ENCODE data around the gene GLG1.

DNA sequence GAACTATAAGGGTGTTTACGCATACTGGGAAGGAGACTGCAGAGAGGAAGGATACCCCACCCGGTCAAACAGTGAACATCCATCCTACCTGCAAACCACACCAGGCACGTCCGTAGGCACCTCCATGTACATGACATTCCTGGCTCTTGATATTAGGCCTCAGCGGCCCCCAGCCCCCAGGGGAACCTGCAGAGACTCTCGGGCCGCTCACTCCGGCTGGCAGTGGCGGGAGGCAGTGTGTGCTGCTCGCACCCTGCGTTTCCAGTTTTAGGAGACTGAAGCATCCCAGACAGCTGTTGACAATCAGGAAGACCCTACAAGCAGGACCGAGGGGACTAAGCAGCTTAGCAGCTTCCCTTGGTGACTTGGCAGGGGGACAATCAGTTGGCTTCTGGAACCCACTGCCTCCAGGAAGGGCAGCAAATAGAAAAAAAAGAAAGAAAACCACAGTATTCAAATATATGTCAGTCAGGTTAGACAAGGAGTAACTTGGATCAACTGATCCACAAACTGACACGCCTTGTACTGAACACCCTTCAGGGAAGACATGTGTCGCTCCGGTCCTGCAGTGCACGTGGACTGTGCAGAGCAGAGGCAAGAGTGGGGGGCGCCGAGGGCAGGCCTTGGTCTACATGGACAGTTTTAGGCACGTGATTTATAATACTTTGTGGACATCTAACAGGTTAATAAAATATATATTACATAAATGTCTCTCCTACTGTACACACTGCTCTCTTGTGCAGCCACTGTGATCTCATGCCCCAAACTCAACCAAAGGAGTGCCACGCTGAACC is 155.8 kb downstream of the GLG1 start:
- TF ChIP-seq EZH2phosphoT487 (IDR thresholded peaks at IDR 0.05; ENCODE audit: low read depth, severe bottlenecking, unreplicated experiment), result no peak
- TF ChIP-seq, protein P1, sequence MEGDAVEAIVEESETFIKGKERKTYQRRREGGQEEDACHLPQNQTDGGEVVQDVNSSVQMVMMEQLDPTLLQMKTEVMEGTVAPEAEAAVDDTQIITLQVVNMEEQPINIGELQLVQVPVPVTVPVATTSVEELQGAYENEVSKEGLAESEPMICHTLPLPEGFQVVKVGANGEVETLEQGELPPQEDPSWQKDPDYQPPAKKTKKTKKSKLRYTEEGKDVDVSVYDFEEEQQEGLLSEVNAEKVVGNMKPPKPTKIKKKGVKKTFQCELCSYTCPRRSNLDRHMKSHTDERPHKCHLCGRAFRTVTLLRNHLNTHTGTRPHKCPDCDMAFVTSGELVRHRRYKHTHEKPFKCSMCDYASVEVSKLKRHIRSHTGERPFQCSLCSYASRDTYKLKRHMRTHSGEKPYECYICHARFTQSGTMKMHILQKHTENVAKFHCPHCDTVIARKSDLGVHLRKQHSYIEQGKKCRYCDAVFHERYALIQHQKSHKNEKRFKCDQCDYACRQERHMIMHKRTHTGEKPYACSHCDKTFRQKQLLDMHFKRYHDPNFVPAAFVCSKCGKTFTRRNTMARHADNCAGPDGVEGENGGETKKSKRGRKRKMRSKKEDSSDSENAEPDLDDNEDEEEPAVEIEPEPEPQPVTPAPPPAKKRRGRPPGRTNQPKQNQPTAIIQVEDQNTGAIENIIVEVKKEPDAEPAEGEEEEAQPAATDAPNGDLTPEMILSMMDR (IDR thresholded peaks at IDR 0.05; ENCODE audit: poor library complexity), result no peak
- no peak for TF ChIP-seq EZH2 (IDR thresholded peaks at IDR 0.05; ENCODE audit: borderline replicate concordance)
